ENCODE data around the gene GRM5. TPM values are rescaled to one million over a fixed set of nuclear protein-coding genes. Genes with fewer than 3 reads are reported as not detected.

GRM5 gene
- total RNA-seq, 1 donor from 2014 or later: 0.06 TPM

Other genes starting within 250 kb of the GRM5 start
- gene TYR, start 111.9 kb upstream of the GRM5 start, total RNA-seq: not detected

All from mucosa of gallbladder (tissue), 1 donor.